Lung (tissue), 12 donors: ENCODE results near the gene MORC1. TPM values are rescaled to one million over a fixed set of nuclear protein-coding genes. Genes with fewer than 3 reads are reported as not detected.

Experiments
- ATAC-seq: fragments of 200-7000 bp; cut with Tn5 transposase; one replicate; pipeline ENCODE4 v1.9.1; 2020; ENCODE audit warnings: moderate number of reproducible peaks; ENCODE audit not compliant: insufficient read depth, low FRiP score
- DNase-seq, 3 donors: peaks; one replicate each; pipeline ENCODE4 v3.0.0-alpha.2; 2013 to 2017
- H3K27ac ChIP-seq, 2 donors: one replicate each; pipeline ENCODE4 v1.5.1; 2013; ENCODE audit warnings: mild to moderate bottlenecking in 2 of 2, moderate library complexity in 2 of 2, control low read depth in 1 of 2, inconsistent platforms in 1 of 2, low read depth in 1 of 2, low read length in 1 of 2
- H3K27me3 ChIP-seq, 3 donors: one replicate each; pipeline ENCODE4 v1.5.1; 2013; ENCODE audit warnings: low read length in 2 of 3; ENCODE audit not compliant: control insufficient read depth in 3 of 3, insufficient read depth in 3 of 3
- H3K36me3 ChIP-seq, 4 donors: one replicate each; pipeline ENCODE4 v1.5.1; 2013; ENCODE audit warnings: low read length in 4 of 4, mild to moderate bottlenecking in 1 of 4, moderate library complexity in 1 of 4; ENCODE audit not compliant: control insufficient read depth in 4 of 4, insufficient read depth in 4 of 4
- H3K4me1 ChIP-seq, 5 donors: one replicate each; pipeline ENCODE4 v1.5.1; 2013; ENCODE audit warnings: low read length in 5 of 5, mild to moderate bottlenecking in 2 of 5, moderate library complexity in 1 of 5; ENCODE audit not compliant: control insufficient read depth in 5 of 5, insufficient read depth in 5 of 5
- H3K4me3 ChIP-seq: one replicate; pipeline ENCODE4 v1.5.1; 2013; ENCODE audit warnings: mild to moderate bottlenecking, control low read depth, moderate library complexity
- H3K9ac ChIP-seq, 2 donors: one replicate each; pipeline ENCODE4 v1.5.1; 2013; ENCODE audit warnings: low read length in 2 of 2, control low read depth in 1 of 2; ENCODE audit not compliant: insufficient read depth in 1 of 2
- H3K9me3 ChIP-seq, 4 donors: one replicate each; pipeline ENCODE4 v1.5.1; 2013; ENCODE audit warnings: low read length in 3 of 4, mild to moderate bottlenecking in 1 of 4, moderate library complexity in 1 of 4; ENCODE audit not compliant: control insufficient read depth in 4 of 4, insufficient read depth in 3 of 4
- CTCF ChIP-seq: IDR thresholded peaks from 2 replicates; pipeline ENCODE4 v1.5.1; 2012; ENCODE audit warnings: mild to moderate bottlenecking; ENCODE audit errors: control extremely low read depth, extremely low read depth
- WGBS, 2 donors: extraction: QIAGEN DNeasy Blood & Tissue Kit; methylation state at CpG; one replicate each; pipeline ENCODE4 v1.1.7; 2013; 5-methylcytosine and 5-hydroxymethylcytosine counted together
- polyA plus RNA-seq, 2 donors: library from polyadenylated mRNA; stranded (reverse); fragments of 200-250 nt; gene quantifications; one replicate each; pipeline ENCODE4 v1.2.1, GENCODE V29; 2013
- total RNA-seq, 2 donors: library from RNA; depleted of rRNA in 1 of 2; stranded (reverse); fragments of >200 nt in 1 of 2; gene quantifications; one replicate each; pipeline ENCODE4 v1.2.1, GENCODE V29; 2014 to 2021
- donor health status: control.
- donor health status: control.
- donor health status: Bipolar disorder and iron deficiency.
- donor health status: healthy.
- donor health status: DM: yes; HTN: yes; CAD: no.

MORC1 gene
- total and polyA plus RNA-seq, 4 donors = not detected

- no peak for TF ChIP-seq CTCF
- Histone ChIP-seq H3K4me1 (peaks cover 0 to 2% (median 0%) of the 10 kb centered on the region in 5 donors), H3K9me3 (no peaks in the 10 kb centered on the region), H3K9ac (no peak overlapping the region), H3K4me3 (no peak overlapping the region), H3K27ac (no peak overlapping the region), H3K27me3 (peaks cover 0 to 3% (median 0%) of the 10 kb centered on the region in 3 donors), H3K36me3 (no peaks in the 10 kb centered on the region)
- DNase-seq (no peak), ATAC-seq (no peak)
- 81 to 83% methylated on average over 4 of the region's 4 CpGs for WGBS, 2 donors
Observed at GRCh38 chr3:109114746-109115145, 3.2 kb downstream of the MORC1 start.

- peak in 1 of 3 donors; percentile 13 for DNase-seq
- H3K9ac ChIP-seq = no peak overlapping the region
- H3K9me3 ChIP-seq = no peaks in the 10 kb centered on the region
- H3K27ac ChIP-seq = no peak overlapping the region
- H3K4me1 ChIP-seq = peaks cover 0 to 2% (median 0%) of the 10 kb centered on the region in 5 donors
- H3K36me3 ChIP-seq = no peaks in the 10 kb centered on the region
- H3K27me3 ChIP-seq = peaks cover 0 to 3% (median 0%) of the 10 kb centered on the region in 3 donors
- WGBS, 2 donors = 78 to 81% methylated on average over 4 of the region's 4 CpGs
- no peak overlapping the region for H3K4me3 ChIP-seq
- TF ChIP-seq CTCF = no peak
- no peak for ATAC-seq
Observed at GRCh38 chr3:109112946-109113760, 4.8 kb downstream of the MORC1 start.

- H3K27ac ChIP-seq = no peak overlapping the region
- peaks cover 0 to 3% (median 0%) of the 10 kb centered on the region in 3 donors for H3K27me3 ChIP-seq
- H3K9me3 ChIP-seq = no peaks in the 10 kb centered on the region
- no peaks in the 10 kb centered on the region for H3K4me1 ChIP-seq
- WGBS, 2 donors = 86 to 89% methylated on average over 4 of the region's 4 CpGs
- no peak overlapping the region for H3K9ac ChIP-seq
- DNase-seq = no peak
- H3K36me3 ChIP-seq = no peaks in the 10 kb centered on the region
- no peak for TF ChIP-seq CTCF
- no peak overlapping the region for H3K4me3 ChIP-seq
- no peak for ATAC-seq
Observed at GRCh38 chr3:109109574-109109973, 8.4 kb downstream of the MORC1 start.
